Pons (tissue), 1 donor: Measurements from ENCODE around the gene PNMA3.
"Not testable (repeated sequence)": the region's sequence is repeated elsewhere in the genome, so short reads cannot be mapped to it uniquely, and the experiment has no call there.

Experiments used
- DNase-seq: peaks from one replicate; pipeline ENCODE4 v3.0.0-alpha.2; 2016; ENCODE audit warnings: low spot score

Gene PNMA3

GRCh38 chrX:153055871-153056749, at the start of gene PNMA3:
PNMA3 (plus strand) TSS chrX:153056470; CDS start chrX:153057056, 586 bp downstream.
- DNase-seq = no peak

GRCh38 chrX:153017174-153017573, 39.1 kb upstream of the PNMA3 start:
- not testable (repeated sequence) for DNase-seq

GRCh38 chrX:153019166-153019565, 37.1 kb upstream of the PNMA3 start:
- DNase-seq = no peak

GRCh38 chrX:153026501-153026900, 29.8 kb upstream of the PNMA3 start:
- DNase-seq = not testable (repeated sequence)

GRCh38 chrX:153028487-153028886, 27.8 kb upstream of the PNMA3 start:
- not testable (repeated sequence) for DNase-seq

- no peak for DNase-seq
Measured at GRCh38 chrX:153029162-153029561, 27.1 kb upstream of the PNMA3 start.

GRCh38 chrX:153029875-153030274, 26.4 kb upstream of the PNMA3 start:
- no peak for DNase-seq

- DNase-seq = no peak
Measured at GRCh38 chrX:153030801-153031200, 25.5 kb upstream of the PNMA3 start.

- peak; percentile 19 for DNase-seq
Measured at GRCh38 chrX:153032397-153033118, 23.7 kb upstream of the PNMA3 start.

- DNase-seq = no peak
Measured at GRCh38 chrX:153049093-153049492, 7.2 kb upstream of the PNMA3 start.

GRCh38 chrX:153052534-153052933, 3.7 kb upstream of the PNMA3 start:
- no peak for DNase-seq

GRCh38 chrX:153057281-153057680, 1.0 kb downstream of the PNMA3 start:
- DNase-seq = no peak

GRCh38 chrX:153059191-153060094, 3.2 kb downstream of the PNMA3 start:
- no peak for DNase-seq

GRCh38 chrX:153060095-153060445, 3.8 kb downstream of the PNMA3 start:
- DNase-seq = no peak

- DNase-seq = no peak
Measured at GRCh38 chrX:153061732-153062131, 5.5 kb downstream of the PNMA3 start.

GRCh38 chrX:153063315-153063714, 7.0 kb downstream of the PNMA3 start:
- no peak for DNase-seq

GRCh38 chrX:153064061-153064460, 7.8 kb downstream of the PNMA3 start:
- DNase-seq = no peak

- DNase-seq = no peak
Measured at GRCh38 chrX:153065389-153065788, 9.1 kb downstream of the PNMA3 start.

- not testable (repeated sequence) for DNase-seq
Measured at GRCh38 chrX:153066402-153066801, 10.1 kb downstream of the PNMA3 start.

- not testable (repeated sequence) for DNase-seq
Measured at GRCh38 chrX:153071909-153072583, 15.8 kb downstream of the PNMA3 start, which contains the start of gene PNMA6A. PNMA6A (plus strand) TSS chrX:153072454; CDS start chrX:153073063, 609 bp downstream.

- not testable (repeated sequence) for DNase-seq
Measured at GRCh38 chrX:153073331-153073730, 17.1 kb downstream of the PNMA3 start.
